ENCODE results near the gene PBRM1.

- TF ChIP-seq, protein P1, sequence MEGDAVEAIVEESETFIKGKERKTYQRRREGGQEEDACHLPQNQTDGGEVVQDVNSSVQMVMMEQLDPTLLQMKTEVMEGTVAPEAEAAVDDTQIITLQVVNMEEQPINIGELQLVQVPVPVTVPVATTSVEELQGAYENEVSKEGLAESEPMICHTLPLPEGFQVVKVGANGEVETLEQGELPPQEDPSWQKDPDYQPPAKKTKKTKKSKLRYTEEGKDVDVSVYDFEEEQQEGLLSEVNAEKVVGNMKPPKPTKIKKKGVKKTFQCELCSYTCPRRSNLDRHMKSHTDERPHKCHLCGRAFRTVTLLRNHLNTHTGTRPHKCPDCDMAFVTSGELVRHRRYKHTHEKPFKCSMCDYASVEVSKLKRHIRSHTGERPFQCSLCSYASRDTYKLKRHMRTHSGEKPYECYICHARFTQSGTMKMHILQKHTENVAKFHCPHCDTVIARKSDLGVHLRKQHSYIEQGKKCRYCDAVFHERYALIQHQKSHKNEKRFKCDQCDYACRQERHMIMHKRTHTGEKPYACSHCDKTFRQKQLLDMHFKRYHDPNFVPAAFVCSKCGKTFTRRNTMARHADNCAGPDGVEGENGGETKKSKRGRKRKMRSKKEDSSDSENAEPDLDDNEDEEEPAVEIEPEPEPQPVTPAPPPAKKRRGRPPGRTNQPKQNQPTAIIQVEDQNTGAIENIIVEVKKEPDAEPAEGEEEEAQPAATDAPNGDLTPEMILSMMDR (conservative IDR thresholded peaks at IDR 0.05; ENCODE audit: low read length), result no peak
- TF ChIP-seq EZH2phosphoT487 (IDR thresholded peaks at IDR 0.05; ENCODE audit: borderline replicate concordance, low read depth, low read length), result no peak
These were observed 147.8 kb downstream of the PBRM1 start for GRCh38 chr3:52537726-52538421.
